SU-DHL-6 (cell line): Measurements from ENCODE around the gene PCBP1.

Source experiments
- EZH2phosphoT487 ChIP-seq: fragments of 200-600 bp; sonication (generic), shearing (Covaris generic); conservative IDR thresholded peaks from 2 replicates; pipeline ENCODE4 v1.6.1; 2018; ENCODE audit warnings: mild to moderate bottlenecking, antibody characterized with exemption, low read length, moderate library complexity, mixed read lengths
- TF ChIP-seq, protein P1 (sequence below): fragments of 200-600 bp; sonication (generic); IDR thresholded peaks from one replicate; pipeline ENCODE4 v1.5.1; 2017; ENCODE audit warnings: antibody characterized with exemption, mild to moderate bottlenecking, low read length, moderate library complexity; ENCODE audit not compliant: insufficient read depth, poor library complexity, severe bottlenecking

DNA sequence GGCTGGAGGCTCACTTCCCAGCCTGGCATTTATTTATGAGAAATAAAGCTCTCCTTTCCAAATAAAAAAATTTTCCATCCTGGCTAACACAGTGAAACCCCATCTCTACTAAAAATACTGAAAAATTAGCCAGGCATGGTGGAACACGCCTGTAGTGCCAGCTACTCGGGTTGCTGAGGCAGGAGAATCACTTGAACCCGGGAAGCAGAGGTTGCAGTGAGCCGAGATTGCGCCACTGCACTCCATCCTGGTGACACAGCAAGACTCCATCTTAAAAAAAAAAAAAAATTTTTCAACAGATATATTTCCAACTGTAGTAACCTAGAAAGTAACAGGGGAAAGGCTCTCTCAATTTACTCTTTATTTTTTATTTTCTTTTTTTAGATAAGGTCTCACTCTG lies 6.1 kb upstream of the PCBP1 start:
- TF ChIP-seq, protein P1, sequence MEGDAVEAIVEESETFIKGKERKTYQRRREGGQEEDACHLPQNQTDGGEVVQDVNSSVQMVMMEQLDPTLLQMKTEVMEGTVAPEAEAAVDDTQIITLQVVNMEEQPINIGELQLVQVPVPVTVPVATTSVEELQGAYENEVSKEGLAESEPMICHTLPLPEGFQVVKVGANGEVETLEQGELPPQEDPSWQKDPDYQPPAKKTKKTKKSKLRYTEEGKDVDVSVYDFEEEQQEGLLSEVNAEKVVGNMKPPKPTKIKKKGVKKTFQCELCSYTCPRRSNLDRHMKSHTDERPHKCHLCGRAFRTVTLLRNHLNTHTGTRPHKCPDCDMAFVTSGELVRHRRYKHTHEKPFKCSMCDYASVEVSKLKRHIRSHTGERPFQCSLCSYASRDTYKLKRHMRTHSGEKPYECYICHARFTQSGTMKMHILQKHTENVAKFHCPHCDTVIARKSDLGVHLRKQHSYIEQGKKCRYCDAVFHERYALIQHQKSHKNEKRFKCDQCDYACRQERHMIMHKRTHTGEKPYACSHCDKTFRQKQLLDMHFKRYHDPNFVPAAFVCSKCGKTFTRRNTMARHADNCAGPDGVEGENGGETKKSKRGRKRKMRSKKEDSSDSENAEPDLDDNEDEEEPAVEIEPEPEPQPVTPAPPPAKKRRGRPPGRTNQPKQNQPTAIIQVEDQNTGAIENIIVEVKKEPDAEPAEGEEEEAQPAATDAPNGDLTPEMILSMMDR, result no peak
- no peak for TF ChIP-seq EZH2phosphoT487
